MM.1S (cell line): ENCODE measurements around the gene NR1H3.

Experiments
- CTCF ChIP-seq: fragments of 300-600 bp; sonication (generic); IDR thresholded peaks from 2 replicates; pipeline ENCODE4 v1.5.1; 2016; ENCODE audit warnings: antibody characterized with exemption, low read length, mixed read lengths
- EZH2 ChIP-seq: fragments of 300-600 bp; sonication (generic); optimal IDR thresholded peaks from 2 replicates; pipeline ENCODE3; 2017; ENCODE audit warnings: low read depth, mild to moderate bottlenecking, antibody characterized with exemption, low read length, mixed read lengths
- EZH2phosphoT487 ChIP-seq: fragments of 300-600 bp; sonication (generic); IDR thresholded peaks from 2 replicates; pipeline ENCODE4 v1.6.1; 2018; ENCODE audit warnings: antibody characterized with exemption, low read length

- TF ChIP-seq CTCF (no peak), EZH2phosphoT487 (no peak), EZH2 (no peak)
Observed at GRCh38 chr11:47243454-47243853, 14.3 kb upstream of the NR1H3 start.
